HCT116 (cell line): ENCODE data around the gene NOL9. TPM values are rescaled to one million over a fixed set of nuclear protein-coding genes. Genes with fewer than 3 reads are reported as not detected.

ENCODE experiments used
- ATAC-seq: fragments of 200-7000 bp; cut with Tn5 transposase; 2 replicates; pipeline ENCODE4 v1.9.1; 2020; ENCODE audit warnings: mild to moderate bottlenecking, moderate library complexity
- BruUV-seq: library from RNA; stranded (reverse); fragments of 400-500 nt; replicated peaks from 2 replicates; lab custom pipeline; 2021; lab: Mats Ljungman, UMichigan
- CTCF ChIA-PET: fragments of 300-600 bp; sonication (Branson Sonifier 250); formaldehyde crosslinking; loops from one replicate; lab custom pipeline; 2021; ENCODE audit warnings: antibody characterized with exemption; lab: Charles Lee
- POLR2A ChIA-PET: fragments of 300-600, 350-600 bp; sonication (Branson Sonifier 250); formaldehyde crosslinking; loops from one replicate; lab custom pipeline; 2021; ENCODE audit warnings: antibody characterized with exemption; lab: Charles Lee
- RAD21 ChIA-PET, 2 experiments: fragments of 300-600 bp; sonication (Branson Sonifier 250); formaldehyde crosslinking; loops; one replicate each; lab custom pipeline; 2023; ENCODE audit warnings: low total read pairs in 2 of 2; ENCODE audit not compliant: uncharacterized antibody in 2 of 2, unreplicated experiment in 2 of 2, low non-redundant PET in 1 of 2; lab: Charles Lee
- DNase-seq: peaks from one replicate; pipeline ENCODE4 v3.0.0-alpha.2; 2010; ENCODE audit warnings: low read depth, low spot score
- H2AFZ ChIP-seq: fragments of 200-600 bp; shearing (Covaris generic), sonication (generic); 2 replicates; pipeline ENCODE4 v1.6.1; 2017; ENCODE audit warnings: low read depth, mixed run types, mixed read lengths, antibody characterized with exemption, low read length; ENCODE audit not compliant: poor library complexity, severe bottlenecking
- H3K27ac ChIP-seq: 2 replicates; pipeline ENCODE4 v1.5.1; 2012; ENCODE audit warnings: low read depth, low read length
- H3K27me3 ChIP-seq: fragments of 200-600 bp; sonication (generic); 2 replicates; pipeline ENCODE4 v1.6.1; 2016; ENCODE audit warnings: mixed run types, low read length, mixed read lengths; ENCODE audit not compliant: insufficient read depth
- H3K36me3 ChIP-seq, 2 experiments: fragments of 200-500 bp in 1 of 2; fragments of 200-600 bp in 1 of 2; sonication (Bioruptor generic) in 1 of 2; sonication (generic) in 1 of 2; 2 replicates each; pipeline versions ENCODE4 v1.5.1 to v1.6.1; 2014 to 2016; ENCODE audit warnings: low read length in 2 of 2, inconsistent platforms in 1 of 2, mixed read lengths in 1 of 2, mixed run types in 1 of 2; ENCODE audit not compliant: insufficient read depth in 2 of 2, control insufficient read depth in 1 of 2
- H3K4me1 ChIP-seq, 2 experiments: fragments of 200-600 bp in 1 of 2; sonication (generic) in 1 of 2; 2 replicates each; pipeline versions ENCODE4 v1.5.1 to v1.6.1; 2012 to 2017; ENCODE audit warnings: low read length in 2 of 2, inconsistent platforms in 1 of 2, mild to moderate bottlenecking in 1 of 2, mixed read lengths in 1 of 2, mixed run types in 1 of 2, moderate library complexity in 1 of 2; ENCODE audit not compliant: insufficient read depth in 2 of 2, control insufficient read depth in 1 of 2
- H3K4me2 ChIP-seq: fragments of 200-600 bp; sonication (generic); 2 replicates; pipeline ENCODE4 v1.6.1; 2017; ENCODE audit warnings: mixed run types, low read length, mixed read lengths
- H3K4me3 ChIP-seq, 2 experiments: fragments of 200-600 bp in 1 of 2; sonication (generic) in 1 of 2; replicated peaks in 1 of 2; 2 replicates each; pipeline ENCODE4 v1.5.1; 2011 to 2016; ENCODE audit warnings: low read length in 2 of 2, control low read depth in 1 of 2, low read depth in 1 of 2, mild to moderate bottlenecking in 1 of 2, mixed read lengths in 1 of 2, mixed run types in 1 of 2
- H3K79me2 ChIP-seq: fragments of 200-600 bp; sonication (generic); 2 replicates; pipeline ENCODE4 v1.6.1; 2017; ENCODE audit warnings: mild to moderate bottlenecking, mixed run types, low read length, moderate library complexity, mixed read lengths; ENCODE audit not compliant: insufficient read depth
- H3K9ac ChIP-seq: fragments of 200-600 bp; sonication (generic); 2 replicates; pipeline ENCODE4 v1.6.1; 2016; ENCODE audit warnings: low read length, mixed read lengths
- H3K9me2 ChIP-seq: fragments of 200-600 bp; sonication (generic), shearing (Covaris generic); 2 replicates; pipeline ENCODE4 v1.6.1; 2017; ENCODE audit warnings: mixed run types, mild to moderate bottlenecking, moderate library complexity; ENCODE audit not compliant: insufficient read depth
- H3K9me3 ChIP-seq, 2 experiments: fragments of 200-500 bp in 1 of 2; fragments of 200-600 bp in 1 of 2; sonication (Bioruptor generic) in 1 of 2; sonication (generic) in 1 of 2; 2 replicates each; pipeline ENCODE4 v1.6.1; 2014 to 2017; ENCODE audit warnings: low read length in 2 of 2, mixed read lengths in 2 of 2, inconsistent platforms in 1 of 2, low read depth in 1 of 2, mild to moderate bottlenecking in 1 of 2, mixed run types in 1 of 2, moderate library complexity in 1 of 2; ENCODE audit not compliant: control insufficient read depth in 1 of 2, insufficient read depth in 1 of 2
- H4K20me1 ChIP-seq: fragments of 200-600 bp; sonication (generic), shearing (Covaris generic); 2 replicates; pipeline ENCODE4 v1.6.1; 2017; ENCODE audit warnings: mixed run types, mild to moderate bottlenecking, moderate library complexity; ENCODE audit not compliant: insufficient read depth
- CTCF ChIP-seq, 3 experiments: fragments of 200-600 bp in 1 of 3; sonication (generic) in 1 of 3; IDR thresholded peaks in 2 of 3; conservative IDR thresholded peaks in 1 of 3; 2 replicates each; pipeline ENCODE4 v1.5.1; 2012 to 2017; ENCODE audit warnings: low read depth in 2 of 3, low read length in 2 of 3, antibody characterized with exemption in 1 of 3, borderline replicate concordance in 1 of 3, control low read depth in 1 of 3, mild to moderate bottlenecking in 1 of 3, mixed read lengths in 1 of 3, mixed run types in 1 of 3, moderate library complexity in 1 of 3; ENCODE audit not compliant: insufficient read depth in 1 of 3
- ELF1 ChIP-seq: IDR thresholded peaks from 2 replicates; pipeline ENCODE4 v1.6.1; 2012; ENCODE audit warnings: low read depth, borderline replicate concordance
- EZH2 ChIP-seq: fragments of 200-600 bp; sonication (generic); IDR thresholded peaks from 2 replicates; pipeline ENCODE4 v1.6.1; 2017; ENCODE audit warnings: antibody characterized with exemption, mixed run types
- MAX ChIP-seq: IDR thresholded peaks from 2 replicates; pipeline ENCODE4 v1.6.1; 2012
- POLR2A ChIP-seq: IDR thresholded peaks from 2 replicates; pipeline ENCODE4 v1.7.0; 2011; ENCODE audit warnings: borderline replicate concordance; ENCODE audit not compliant: insufficient read depth, insufficient read length; ENCODE audit errors: extremely low read depth
- POLR2AphosphoS5 ChIP-seq: IDR thresholded peaks from 2 replicates; pipeline ENCODE4 v1.6.1; 2011; ENCODE audit warnings: mild to moderate bottlenecking, low read depth, low read length, moderate library complexity
- RAD21 ChIP-seq: IDR thresholded peaks from 2 replicates; pipeline ENCODE4 v1.6.1; 2012; ENCODE audit warnings: low read depth, mild to moderate bottlenecking
- REST ChIP-seq: IDR thresholded peaks from 2 replicates; pipeline ENCODE4 v1.6.1; 2012; ENCODE audit warnings: low read depth
- SRF ChIP-seq: IDR thresholded peaks from 2 replicates; pipeline ENCODE4 v1.6.1; 2012; ENCODE audit warnings: low read depth
- YY1 ChIP-seq: IDR thresholded peaks from 2 replicates; pipeline ENCODE4 v1.6.1; 2011; ENCODE audit warnings: low read length, low read depth, moderate library complexity, mild to moderate bottlenecking; ENCODE audit not compliant: insufficient replicate concordance; ENCODE audit errors: extremely low read depth
- ZFX ChIP-seq: fragments of 450-650 bp; IDR thresholded peaks from 2 replicates; pipeline ENCODE4 v1.6.1; 2017
- ZNF274 ChIP-seq: fragments of 200-500 bp; sonication (Bioruptor generic); IDR thresholded peaks from 2 replicates; pipeline ENCODE4 v1.6.1; 2014; ENCODE audit warnings: mild to moderate bottlenecking, low read depth, low read length, inconsistent platforms
- intact Hi-C: fragments of 100-400 bp; cut with micrococcal nuclease; formaldehyde crosslinking; loops from 2 replicates; pipeline ENCODE4 v1.10.0; 2022
- total RNA-seq: library from RNA; stranded (reverse); gene quantifications from one replicate; pipeline ENCODE4 v1.2.1, GENCODE V29; 2021; ENCODE audit not compliant: unreplicated experiment

The NOL9 gene
- total RNA-seq, 1 experiment from 2014 or later: 46.4 TPM

- Histone ChIP-seq H3K36me3 (peaks cover 30 to 62% of the 10 kb centered on the region in 2 experiments), H3K4me2 (no peak overlapping the region), H3K27ac (no peak overlapping the region), H3K9me3 (no peaks in the 10 kb centered on the region), H3K27me3 (no peaks in the 10 kb centered on the region), H3K79me2 (peaks cover 16% of the 10 kb centered on the region), H3K9me2 (no peaks in the 10 kb centered on the region), H3K4me1 (no peaks in the 10 kb centered on the region), H3K9ac (no peak overlapping the region), H2AFZ (no peak overlapping the region), H4K20me1 (no peaks in the 10 kb centered on the region), H3K4me3 (no peak overlapping the region)
- ChIA-PET POLR2A (no interaction called here), RAD21 (no interaction called here), CTCF (no interaction called here)
- ATAC-seq (no peak), DNase-seq (no peak)
- no TSS peak for BruUV-seq
- intact Hi-C loops: no loop called here
- TF ChIP-seq ZNF274 (no peak), POLR2AphosphoS5 (no peak), ELF1 (no peak), MAX (no peak), EZH2 (no peak), RAD21 (no peak), ZFX (no peak), SRF (no peak), REST (no peak), YY1 (no peak), POLR2A (no peak), CTCF (IDR thresholded peaks at IDR 0.05 in 2 of 3, conservative IDR thresholded peaks at IDR 0.05 in 1 of 3; ENCODE audit: borderline replicate concordance in 1 of 3, insufficient read depth in 1 of 3, low read depth in 2 of 3, low read length in 2 of 3) (no peak)
Observed at GRCh38 chr1:6530504-6531160, 23.7 kb downstream of the NOL9 start.
